H1 (cell line): Measurements from ENCODE around the gene ID1. TPM values are rescaled to one million over a fixed set of nuclear protein-coding genes. Genes with fewer than 3 reads are reported as not detected.
A peak's percentile ranks its signal among the peaks of the same experiment; 100 is the strongest.

Experiments used
- ATF2 ChIP-seq: IDR thresholded peaks from 2 replicates; pipeline ENCODE4 v1.6.1; 2012; ENCODE audit warnings: low read length, inconsistent platforms
- EZH2 ChIP-seq: fragments of 200-600 bp; sonication (generic); IDR thresholded peaks from 2 replicates; pipeline ENCODE4 v1.7.1; 2012; ENCODE audit warnings: low read depth, mild to moderate bottlenecking, moderate library complexity, low read length, inconsistent platforms; ENCODE audit not compliant: severe bottlenecking
- polyA plus RNA-seq, 7 experiments: library from polyadenylated mRNA; depleted of rRNA in 3 of 7; stranded (reverse) in 5 of 7; unstranded in 2 of 7; fragments of >200 nt in 5 of 7; fragments of 200-250 nt in 2 of 7; gene quantifications; 1 replicate in 5 of 7; 2 replicates in 1 of 7; 4 replicates in 1 of 7; pipeline versions ENCODE4 v1.2.1 to v1.2.3, GENCODE V29; 2011 to 2013; ENCODE audit warnings: missing spikeins in 2 of 7, mixed read lengths in 2 of 7
- total RNA-seq: library from RNA; stranded (reverse); fragmentation: NEBNext Ultra II Directional; extraction: Animal tissue kit (Norgen Biotek cat#: 25700); gene quantifications from 2 replicates; pipeline ENCODE4 v1.2.1, GENCODE V29; 2021

Gene ID1
- total and polyA plus RNA-seq, 2 of the 8 experiments (the other 6 are each of a cell fraction or from before 2014, with no cell fraction given), result 120 to 357 TPM

GRCh38 chr20:31595380-31595653, 9.8 kb upstream of the ID1 start (continued):
- peak; percentile 19 for TF ChIP-seq EZH2
- peak; percentile 14; the same call in 1 of the 2 replicates for TF ChIP-seq ATF2
